Activated T-cell treated with anti-CD3 and anti-CD28 coated beads for 24 hours (primary cell): Measurements from ENCODE around the gene YKT6.
A peak's percentile ranks its signal among the peaks of the same experiment; 100 is the strongest.
"Not testable (repeated sequence)": the region's sequence is repeated elsewhere in the genome, so short reads cannot be mapped to it uniquely, and the experiment has no call there.

Experiments
- DNase-seq: peaks from one replicate; pipeline ENCODE4 v3.0.0-alpha.2; 2020; ENCODE audit warnings: low read depth

The YKT6 gene

DNA sequence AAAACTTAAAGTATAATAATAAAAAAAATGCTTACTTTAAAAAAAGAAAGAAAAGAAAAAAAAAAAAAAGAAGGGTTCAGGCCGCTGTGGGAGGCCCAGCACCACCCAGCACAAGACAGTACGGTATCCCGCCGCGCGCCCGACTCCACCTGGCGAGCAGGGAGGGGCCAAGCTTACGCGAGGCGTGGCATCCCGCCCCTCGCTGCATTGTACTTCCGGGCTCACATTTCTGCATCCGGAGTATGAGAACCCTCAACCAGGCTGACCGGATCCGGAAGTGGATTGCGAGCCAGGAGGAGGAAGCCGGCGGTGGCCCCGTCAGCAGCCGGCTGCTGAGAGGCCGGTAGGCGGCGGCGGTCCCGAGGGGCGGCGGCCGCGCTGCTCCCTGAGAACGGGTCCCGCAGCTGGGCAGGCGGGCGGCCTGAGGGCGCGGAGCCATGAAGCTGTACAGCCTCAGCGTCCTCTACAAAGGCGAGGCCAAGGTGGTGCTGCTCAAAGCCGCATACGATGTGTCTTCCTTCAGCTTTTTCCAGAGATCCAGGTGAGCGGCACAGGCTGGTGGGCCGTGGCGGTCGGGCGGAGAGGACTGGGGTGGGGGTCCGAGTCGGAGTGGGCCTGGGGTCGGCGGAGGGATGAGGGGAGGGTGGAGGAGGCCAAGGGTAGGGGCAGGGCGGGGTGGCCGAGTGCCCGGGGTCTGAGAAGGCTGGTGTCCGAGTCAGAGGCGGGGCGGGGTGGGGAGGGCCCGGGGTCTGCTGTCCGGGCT lies at the start of gene YKT6:
Gene YKT6, plus strand, starts transcription at position 280 of the 763 bp plus-strand sequence. Its CDS starts 158 bp downstream, at position 438.
- DNase-seq, result peak; percentile 93

DNA sequence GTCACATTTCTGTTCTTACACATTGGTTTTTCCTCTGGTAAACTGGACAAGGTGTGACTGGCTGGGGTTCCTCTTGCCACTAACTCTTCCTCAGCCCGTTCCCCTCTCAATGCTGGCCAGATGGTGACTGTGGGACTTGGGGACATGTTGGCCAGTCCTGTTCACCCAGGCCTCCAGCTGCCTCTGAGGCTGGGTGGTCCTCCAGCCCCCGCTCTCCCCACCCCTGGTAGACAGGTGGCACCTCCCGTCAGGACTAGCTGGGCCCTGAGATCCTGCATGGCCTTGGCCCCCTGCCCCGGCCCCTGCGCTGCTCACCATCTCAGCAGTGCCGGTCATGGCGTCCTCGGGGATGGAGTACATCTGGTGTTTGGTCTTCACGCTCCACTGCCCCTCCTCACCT lies 48.8 kb upstream of the YKT6 start:
- DNase-seq, result no peak

DNA sequence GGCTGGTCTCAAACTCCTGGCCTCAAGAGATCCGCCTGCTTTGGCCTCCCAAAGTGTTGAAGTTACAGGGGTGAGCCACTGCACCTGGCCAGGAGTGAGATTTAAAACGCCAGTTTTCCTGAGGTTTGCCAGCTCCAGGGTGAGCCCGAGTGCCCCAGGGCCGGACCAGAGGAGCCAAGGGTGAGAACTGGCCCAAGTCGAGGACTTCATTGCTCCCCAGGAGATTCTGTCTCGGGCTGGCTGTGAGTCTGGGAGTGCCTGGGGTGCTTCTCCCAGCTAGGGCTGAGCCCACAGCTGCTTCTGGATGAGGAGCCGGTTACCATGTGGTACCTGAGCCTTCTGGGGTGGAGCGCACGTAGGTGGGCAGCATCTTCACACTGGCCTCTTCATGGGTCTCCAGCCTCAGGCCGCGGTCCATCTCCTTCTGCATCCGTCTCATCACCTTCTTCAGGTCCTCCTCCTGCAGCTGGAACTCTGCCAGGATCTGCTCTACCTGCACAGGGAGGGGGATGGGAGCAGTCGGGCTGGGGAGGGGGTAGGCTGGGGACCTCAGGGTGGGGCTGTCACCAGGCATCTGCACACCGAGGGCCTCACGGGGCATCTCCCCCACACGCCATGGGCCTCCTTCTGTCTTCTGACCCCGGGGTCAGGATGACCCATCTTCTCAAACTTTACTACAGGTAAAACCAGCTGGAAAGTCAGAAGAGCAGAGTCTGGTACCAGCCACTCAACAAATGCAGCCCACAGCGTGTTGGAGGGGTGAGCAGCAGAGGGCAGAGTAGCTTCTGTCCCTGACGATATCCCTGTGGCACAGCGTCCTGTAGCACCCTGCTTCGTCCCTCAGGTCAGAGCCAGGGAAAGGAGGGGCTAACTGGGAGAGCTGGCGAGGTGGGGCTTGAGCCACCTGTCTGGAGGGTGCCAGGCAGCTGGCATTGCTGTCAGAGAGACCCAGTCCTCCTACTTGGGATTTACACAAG lies 47.5 kb upstream of the YKT6 start:
- DNase-seq, result no peak

DNA sequence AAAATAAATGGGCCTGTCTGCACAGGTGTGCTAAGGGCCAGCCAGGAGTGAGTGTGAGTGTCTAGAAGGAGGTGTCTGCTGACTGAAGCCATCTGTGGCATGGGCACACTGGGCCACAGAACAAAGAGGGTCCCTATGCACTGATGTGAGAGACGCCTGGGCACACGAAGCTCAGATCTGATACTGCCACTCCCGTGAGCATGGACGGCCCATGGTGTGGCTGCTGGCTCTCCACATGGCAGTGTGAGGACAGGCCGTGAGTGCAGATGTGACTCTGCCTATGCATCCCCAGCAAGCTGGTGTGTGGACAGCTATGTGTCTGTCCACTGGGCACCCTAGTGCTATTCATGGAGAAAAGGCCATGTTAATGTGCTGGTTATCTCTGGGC lies 46.8 kb upstream of the YKT6 start:
- DNase-seq, result no peak

DNA sequence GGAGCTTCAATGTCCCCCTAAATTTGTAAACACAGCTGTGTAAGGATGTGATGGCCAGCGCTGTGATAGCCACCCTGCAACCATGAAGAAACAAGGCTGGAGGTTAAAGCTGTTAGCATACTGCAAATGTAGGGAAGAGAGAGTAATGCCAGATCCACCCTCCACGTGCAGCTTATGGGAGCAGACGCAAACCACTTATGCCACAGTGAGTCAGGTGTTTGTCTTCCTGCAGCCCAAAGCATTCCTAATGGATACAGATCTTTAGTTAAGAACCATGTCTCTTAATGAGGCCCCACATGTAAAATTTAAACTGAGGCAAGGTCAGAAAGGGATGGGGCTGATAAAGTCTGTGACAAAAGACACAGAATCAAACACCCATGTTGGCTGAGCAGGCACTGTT lies 46.1 kb upstream of the YKT6 start:
- no peak for DNase-seq

DNA sequence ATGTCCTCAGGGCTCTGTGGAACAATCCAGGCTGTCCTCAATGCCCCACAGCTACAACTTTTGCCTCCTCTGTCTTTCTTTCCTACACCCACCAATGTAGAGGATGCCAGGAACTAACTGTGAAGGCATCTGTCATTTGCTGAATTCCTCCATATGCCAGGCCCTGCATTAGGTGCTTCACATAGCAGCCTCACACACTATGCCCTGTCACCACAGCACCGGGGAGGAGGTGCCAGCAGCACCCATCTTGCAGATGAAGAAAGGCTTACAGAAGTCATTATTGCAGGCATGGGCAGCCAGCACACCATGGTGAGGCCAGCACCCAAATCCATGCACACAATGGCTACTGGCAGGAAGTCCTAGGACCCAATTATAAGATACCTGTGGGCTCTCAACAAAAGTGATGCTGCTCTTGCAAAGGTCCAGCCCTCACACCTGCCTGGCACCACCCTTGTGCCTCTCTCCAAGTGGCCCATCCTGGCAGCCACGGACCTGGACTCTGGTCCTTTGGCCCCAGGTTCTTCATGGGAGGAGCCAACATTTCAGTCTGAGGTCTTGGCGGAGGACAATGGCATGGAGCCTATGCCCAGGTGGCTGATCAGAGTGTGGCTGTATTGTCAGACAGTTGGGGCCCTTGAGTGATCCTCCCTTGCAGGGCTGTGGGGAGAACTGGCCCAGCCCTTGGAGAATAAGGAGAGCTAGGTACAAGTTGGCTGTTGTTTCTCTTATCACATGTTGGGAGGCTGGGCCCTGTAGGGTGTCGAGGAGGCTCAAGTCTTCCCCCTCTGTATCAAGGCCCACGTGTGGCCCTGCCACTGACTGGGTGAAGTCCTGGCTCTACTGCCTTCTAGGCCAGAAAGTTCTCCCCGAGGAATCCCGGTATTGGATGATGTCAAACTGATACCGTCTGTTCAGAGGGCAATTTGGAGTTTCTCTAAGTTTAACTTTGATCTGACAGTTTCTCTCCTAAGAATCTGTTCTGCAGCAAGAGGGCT lies 45.3 kb upstream of the YKT6 start:
- no peak for DNase-seq

DNA sequence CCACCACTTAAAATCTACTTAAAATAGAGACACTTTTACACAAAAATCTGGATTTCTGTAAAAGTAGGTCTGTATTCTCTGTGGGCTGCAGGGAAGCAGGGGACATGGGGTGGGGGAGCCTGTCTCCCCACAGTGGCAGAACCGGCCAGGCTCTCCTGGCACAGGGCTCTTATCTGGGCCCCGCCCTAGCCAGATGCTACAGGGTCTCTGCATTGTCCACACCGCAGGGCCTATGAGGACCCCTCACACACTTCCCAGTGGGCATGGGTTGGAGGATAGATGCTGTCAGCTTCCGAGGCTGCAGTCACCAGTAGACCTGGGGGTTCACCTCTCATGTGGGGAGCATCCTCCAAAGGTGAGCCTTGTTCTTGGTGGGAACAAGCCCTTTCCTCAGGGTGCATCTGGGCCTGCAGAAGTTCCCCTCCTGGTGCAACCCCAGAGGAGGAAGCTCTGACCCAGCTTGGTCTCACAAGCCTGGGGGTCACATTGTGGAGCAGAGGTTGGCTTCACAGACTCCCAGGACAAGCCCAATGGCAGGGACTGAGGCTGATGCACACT lies 44.2 kb upstream of the YKT6 start:
- no peak for DNase-seq

DNA sequence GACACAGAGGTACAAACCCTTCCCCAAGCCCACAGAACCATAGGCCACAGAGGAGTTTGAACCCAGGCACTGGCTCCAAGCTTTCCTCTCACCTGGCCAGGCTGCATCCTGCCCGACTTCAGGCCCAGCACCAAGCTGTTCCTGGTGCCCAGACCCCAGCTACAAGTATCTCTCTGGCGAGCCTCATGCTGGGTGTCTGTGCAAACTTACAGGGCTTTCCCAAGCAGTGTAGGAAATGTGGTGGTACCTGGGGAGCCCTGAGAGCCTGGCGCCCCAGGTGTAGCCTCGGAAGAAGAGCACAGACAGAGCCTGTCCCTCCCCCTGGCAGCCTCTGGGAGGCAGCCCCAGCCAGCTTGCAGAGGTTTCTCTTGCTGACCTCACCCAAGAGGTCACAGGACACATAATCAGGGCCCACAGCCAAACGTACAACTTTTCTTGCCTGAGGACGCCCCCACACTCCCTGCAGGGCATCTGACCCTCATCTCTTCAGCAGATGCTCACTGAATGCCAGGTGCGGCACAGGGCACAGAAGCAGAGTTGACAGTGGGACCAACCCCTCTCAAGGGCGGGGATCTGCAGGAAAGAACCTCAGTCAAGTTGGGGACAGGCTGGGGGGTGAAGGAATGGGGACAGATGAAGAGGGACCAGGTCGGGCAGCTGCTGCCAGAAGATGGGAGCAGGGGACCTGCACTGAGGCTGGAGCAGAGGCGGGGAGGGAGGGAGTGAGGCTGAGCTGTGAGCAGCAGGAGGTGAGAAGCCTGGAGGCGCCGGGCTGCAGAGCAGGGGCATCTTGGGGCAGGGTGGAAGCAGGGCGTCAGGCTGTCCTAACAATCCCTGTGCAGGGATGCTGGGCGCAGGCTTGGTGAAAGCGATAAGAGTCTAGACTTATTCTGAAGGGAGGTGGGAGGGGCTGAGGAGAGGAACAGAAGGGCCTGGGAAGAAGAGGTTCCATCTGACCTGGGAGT lies 43.4 kb upstream of the YKT6 start:
- no peak for DNase-seq

DNA sequence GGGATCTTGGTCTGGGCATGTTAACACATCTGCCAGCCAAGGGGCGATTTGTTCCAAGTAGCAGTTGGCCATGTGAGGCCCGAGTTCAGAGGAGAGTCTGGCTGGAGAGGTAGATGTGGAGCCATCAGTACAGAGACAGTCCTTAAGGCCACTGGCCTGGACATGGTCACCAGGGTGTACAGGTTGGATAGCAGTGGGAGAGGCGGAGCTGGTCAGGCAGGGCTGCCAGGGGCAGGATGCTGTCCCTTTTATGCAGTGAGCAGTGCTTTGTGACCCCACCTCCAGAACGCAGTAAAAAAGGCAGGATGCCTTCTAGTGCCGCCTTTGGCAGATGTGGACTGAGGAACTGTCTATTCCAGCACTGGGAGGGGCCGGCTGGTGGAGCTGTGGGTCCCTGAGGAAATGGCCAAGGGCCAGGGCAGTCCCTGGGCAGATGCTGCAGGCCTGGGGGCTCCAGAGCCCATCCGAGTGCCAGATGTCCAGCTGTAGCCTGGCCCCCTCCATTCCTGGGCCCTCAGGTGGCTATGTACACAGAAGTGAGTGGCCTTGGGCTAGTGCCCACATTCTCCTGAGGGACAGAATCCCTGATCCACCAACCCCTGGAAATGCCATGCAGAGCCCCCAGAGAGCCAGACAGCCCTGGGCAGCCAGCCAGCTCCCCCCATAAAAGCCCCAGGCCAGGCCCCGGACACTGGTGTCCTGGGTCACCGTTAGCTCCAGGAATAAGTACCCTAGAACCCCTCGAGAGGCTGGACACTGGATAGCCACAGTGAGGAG lies 42.5 kb upstream of the YKT6 start:
- no peak for DNase-seq

DNA sequence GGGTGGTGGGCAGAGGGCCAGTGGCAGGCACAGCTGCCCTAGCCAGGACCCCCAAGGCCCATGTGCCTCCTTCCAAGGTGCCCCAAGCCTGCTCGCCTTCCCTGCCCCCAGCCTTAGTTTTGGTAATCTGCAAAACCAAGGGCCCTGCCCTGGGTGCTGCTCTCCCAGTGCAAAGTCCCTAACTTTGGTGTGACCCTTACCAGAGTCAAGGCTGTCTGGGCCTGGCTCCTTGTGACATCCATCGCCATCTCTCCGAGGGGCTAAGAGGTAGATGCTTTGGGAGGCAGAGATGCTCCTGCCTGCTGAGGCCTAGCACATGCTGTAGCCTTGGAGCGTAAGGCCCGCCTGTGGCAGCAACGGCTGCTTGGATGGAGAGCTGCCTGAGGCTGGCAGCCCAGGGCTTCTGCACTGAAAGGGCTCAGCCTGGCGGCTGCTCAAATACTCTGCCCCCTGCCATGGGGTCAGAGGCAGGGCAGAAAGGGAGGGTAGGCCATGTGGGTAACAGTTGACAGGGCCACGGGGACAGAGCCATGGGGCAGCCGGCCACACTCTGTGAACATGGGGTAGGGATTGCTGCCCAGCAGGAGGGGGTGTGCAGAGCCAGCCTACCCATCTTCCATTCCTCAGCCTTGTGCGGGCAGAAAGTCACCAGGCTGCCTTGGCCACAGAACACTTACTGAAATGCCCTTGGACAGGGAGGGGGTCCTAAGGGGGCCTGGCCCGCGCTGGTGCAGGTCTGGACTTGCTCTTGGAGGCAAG lies 41.7 kb upstream of the YKT6 start:
- no peak for DNase-seq

DNA sequence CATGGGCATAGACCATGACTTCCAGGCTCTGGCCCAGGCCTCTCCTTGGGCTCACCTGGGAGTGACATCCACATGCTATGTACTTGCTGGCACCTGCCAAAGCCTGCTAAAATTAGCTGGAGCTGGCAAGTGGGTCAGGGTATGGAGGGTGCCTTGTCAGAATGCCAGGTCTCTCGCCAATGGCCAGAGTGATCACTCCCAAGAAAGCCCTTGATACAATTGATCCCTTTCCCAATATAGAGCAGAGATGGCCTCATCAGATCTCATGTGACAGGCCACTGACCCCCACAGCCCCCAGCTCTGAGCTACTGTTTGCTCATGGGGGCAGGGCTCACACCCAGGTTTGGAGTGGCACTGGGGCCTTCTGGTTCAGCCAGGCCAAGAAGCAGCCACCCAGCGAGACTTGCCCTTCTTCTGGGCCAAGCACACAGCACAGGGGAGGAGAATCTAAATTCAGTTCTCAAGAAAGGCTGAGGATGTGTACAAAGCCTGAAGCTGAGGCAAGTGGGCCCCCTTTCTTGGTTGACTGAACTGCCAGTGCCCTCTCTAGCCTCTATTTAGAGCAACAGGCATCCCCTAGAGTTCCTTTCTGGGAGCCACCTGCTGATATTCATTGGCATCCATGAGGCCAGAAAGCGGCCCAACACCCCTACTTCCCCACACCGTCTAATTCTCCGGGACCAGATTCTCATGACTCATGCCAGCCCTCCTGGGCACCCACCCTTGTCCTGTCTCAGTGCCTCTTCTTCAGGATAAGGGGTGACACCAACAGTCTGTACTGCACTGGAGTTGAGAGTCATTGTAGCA lies 40.8 kb upstream of the YKT6 start:
- DNase-seq, result no peak

DNA sequence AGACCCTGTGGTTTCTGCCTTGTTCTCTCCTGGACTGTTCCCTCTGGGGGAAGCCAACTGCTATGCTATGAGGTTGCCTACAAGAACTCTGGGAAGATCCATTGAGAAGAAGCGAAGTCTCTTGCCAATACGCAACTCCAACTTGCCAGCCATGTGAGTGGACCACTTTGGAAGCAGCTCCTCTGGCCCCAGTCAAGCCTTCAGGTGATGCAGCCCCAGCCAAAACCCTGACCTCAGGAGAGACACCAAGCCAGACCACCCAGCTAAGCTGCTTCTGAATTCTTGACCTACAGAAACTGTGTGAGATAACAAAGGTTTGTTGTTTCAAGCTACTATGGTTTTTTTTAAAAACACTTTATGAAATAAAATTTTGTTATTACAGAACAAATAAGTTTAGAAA lies 39.4 kb upstream of the YKT6 start:
- no peak for DNase-seq

DNA sequence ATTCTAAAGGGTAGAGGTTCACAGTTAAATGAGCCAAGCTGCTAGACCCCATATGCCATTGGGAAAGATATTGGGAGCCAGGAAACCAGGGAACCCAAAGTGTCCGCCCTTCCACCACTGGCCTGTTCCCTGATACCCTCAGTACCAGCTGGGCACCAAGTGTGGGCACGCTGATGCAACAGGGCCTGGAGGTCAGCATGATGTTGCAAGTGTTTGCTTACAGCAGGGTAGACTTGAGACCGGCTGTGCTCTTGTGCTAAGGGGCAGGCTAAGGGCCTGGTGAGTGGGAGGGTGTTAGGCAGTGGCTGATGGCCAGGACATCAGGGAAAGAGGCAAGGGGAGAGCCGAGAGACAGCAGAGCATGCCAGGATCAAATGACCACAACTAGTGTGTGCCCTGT lies 38.6 kb upstream of the YKT6 start:
- DNase-seq, result no peak

DNA sequence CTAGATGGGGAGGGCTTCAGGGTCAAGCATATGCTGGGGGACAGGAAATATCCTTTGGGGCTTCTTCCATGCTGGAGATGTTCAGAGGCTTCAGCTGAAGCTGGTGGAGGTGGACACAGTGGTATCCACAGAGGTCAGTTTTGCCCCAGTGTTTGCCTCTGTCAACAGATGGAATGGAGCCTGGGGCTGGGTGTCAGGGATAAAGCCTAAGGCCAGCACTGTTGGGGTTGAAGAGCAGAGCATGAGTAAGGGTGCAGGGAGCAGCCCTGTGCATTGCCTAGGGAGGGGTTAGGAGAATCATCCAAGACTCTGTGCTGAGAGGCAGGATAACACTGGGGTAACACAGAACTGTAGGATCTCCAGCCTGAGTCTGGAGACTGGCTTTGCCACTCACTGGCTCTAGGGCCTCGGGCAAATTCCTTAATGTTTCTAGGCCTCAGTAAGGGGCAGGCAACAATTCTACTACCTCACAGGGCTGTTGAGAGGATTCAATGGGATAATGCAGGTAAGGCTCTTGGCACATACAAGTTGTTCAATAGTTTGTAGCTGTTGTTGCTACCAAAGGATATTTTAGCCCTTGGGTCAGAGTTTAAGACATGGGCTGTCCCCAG lies 37.9 kb upstream of the YKT6 start:
- DNase-seq, result no peak

DNA sequence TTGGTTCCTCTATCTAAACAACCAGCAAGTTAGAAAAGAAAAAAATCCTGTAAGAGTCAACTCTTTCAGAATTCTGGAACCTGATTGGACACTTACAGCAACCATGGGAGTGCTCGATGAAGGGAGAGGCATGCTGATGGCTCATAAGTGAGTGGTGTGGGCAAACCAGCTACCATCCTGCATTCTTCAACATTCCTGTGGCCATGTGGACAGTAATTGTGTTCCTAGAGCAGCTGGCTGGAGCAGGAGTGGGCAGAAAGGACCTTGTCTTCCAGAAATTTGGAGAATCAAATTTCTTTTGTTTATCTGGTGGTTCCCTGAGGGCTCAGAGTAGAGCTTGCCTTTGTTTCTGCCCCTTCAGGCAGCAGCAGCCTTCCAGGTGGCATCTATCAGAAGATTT lies 37.2 kb upstream of the YKT6 start:
- DNase-seq, result no peak

DNA sequence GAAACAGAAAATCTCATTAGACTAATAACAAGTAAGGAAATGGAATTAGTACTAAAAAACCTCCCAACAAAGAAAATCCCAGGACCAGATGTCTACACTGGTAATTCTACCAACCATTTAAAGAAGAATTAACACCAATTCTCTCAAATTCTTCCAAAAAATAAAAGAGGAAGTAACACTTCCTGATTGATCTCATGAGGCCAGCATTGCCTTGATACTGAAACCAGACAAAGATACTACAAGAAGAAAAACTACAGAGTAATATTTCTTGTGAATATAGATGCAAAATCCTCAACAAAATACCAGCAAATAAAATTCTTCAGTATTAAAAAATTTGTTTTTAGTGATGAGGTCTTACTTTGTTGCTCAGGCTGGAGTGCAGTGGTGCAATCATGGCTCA lies 32.9 kb upstream of the YKT6 start:
- DNase-seq, result no peak

DNA sequence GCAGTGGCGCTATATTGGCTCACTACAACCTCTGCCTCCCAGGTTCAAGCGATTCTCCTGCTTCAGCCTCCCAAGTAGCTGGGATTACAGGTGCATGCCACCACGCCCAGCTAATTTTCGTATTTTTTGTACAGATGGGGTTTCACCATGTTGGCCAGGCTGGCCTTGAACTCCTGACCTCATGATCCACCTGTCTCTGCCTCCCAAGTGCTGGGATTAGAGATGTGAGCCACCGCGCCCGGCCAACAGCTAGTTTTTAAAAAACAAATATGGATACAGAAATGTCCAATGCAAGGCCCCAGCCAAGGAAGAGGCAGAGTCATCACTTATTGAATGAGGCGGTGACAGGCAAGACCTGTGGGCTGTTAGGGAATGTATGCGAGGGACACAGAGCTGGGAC lies 28.9 kb upstream of the YKT6 start:
- not testable (repeated sequence) for DNase-seq

DNA sequence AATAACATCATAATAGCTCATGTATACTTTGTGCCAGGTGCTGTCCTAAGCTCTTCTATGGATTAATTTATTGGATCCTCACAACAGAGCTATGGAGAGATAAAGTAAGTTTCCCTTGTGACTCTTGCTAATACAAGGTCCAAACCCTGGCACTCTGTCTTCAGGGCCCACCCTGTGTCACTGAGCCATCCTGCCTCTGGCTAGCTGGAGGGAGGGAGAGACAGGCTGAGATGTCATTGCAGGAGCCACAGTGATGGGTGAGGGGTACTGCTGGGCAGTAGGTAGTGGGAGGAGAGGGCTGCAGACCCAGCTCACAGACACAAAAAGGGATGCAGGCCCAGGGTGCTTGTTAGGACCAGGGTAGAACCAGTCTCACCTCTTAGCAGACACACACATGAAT lies 28.4 kb upstream of the YKT6 start:
- no peak for DNase-seq
